ENCODE data around the gene GNB1. TPM values are rescaled to one million over a fixed set of nuclear protein-coding genes. Genes with fewer than 3 reads are reported as not detected.
A peak's percentile ranks its signal among the peaks of the same experiment; 100 is the strongest.

The GNB1 gene
- total and polyA plus RNA-seq, 4 experiments from 2014 or later = 70.9 to 276 (median 197) TPM

DNA sequence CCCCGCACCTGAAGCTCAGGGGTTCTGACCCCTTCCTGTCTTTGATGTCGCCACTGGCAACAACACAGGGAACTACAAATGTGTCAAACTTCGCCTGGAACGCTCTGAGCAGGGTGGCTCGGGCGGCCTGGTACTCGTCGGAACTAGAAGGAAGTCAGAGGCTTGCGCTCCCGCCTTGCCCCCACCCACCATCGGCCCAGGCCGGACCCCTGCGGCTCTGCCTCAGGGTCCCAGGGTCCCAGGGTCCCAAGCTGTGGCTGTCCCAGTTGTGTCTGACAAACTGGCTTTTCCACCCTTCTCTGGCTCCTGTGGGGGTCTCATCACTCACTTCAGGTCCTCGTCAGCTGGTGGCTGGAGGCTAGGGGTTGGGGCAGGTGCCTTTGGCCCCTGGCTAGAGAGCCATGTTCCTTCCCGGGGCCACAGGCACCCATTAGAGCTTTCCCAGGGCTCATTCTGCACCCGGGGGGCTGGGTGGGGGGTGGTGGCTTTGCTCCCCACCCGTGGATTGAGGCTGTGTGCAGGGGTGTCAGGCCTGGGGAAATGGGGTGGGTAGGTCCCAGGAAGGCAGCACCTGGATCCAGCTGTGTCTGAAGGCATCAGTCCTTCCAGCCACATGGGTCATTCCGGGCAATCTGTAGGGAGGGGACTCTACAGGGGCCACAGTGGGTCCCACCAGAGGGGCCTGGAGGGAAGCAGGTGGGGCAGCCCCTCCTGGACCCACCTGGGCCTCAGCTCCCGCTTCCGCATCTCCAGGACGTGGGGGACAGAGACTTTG, 36.2 kb upstream of the GNB1 start:
- H3K9me3 Mint-ChIP-seq = no peaks in the 10 kb centered on the region
- POLR2A ChIA-PET (ENCODE audit: partially characterized antibody) = interaction anchor here (1.0 kb wide), 1 partner anchor 18 kb away, joined by 3 read pairs; no protein-coding TSS in a partner anchor
- Histone ChIP-seq H3K27me3 (ENCODE audit: insufficient read depth, low read length) (no peaks in the 10 kb centered on the region), H3K9me3 (ENCODE audit: control insufficient read depth in 1 of 2, low read length in 2 of 2) (no peaks in the 10 kb centered on the region), H3K27ac (ENCODE audit: low read depth, low read length) (no peak overlapping the region), H3K4me1 (ENCODE audit: insufficient read depth, low read length) (no peaks in the 10 kb centered on the region), H3K4me3 (ENCODE audit: low read length in 2 of 2) (no peak overlapping the region), H3K36me3 (ENCODE audit: insufficient read depth, low read length) (no peaks in the 10 kb centered on the region)
- no peaks in the 10 kb centered on the region for H3K27me3 Mint-ChIP-seq
- intact Hi-C loops (cut with micrococcal nuclease) = no loop called here
- H3K27ac Mint-ChIP-seq = no peak overlapping the region
- H3K36me3 Mint-ChIP-seq = no peaks in the 10 kb centered on the region
- CTCF ChIA-PET (ENCODE audit: partially characterized antibody) = no interaction called here
- H3K4me1 Mint-ChIP-seq = no peaks in the 10 kb centered on the region
- no peak overlapping the region for H3K4me3 Mint-ChIP-seq
- no peak for DNase-seq

- no peaks in the 10 kb centered on the region for H3K4me1 Mint-ChIP-seq
- intact Hi-C loops (cut with micrococcal nuclease) = no loop called here
- no peak overlapping the region for H3K27ac Mint-ChIP-seq
- DNase-seq = no peak
- Histone ChIP-seq H3K4me1 (ENCODE audit: insufficient read depth, low read length) (no peaks in the 10 kb centered on the region), H3K27ac (ENCODE audit: low read depth, low read length) (no peak overlapping the region), H3K27me3 (ENCODE audit: insufficient read depth, low read length) (no peaks in the 10 kb centered on the region), H3K36me3 (ENCODE audit: insufficient read depth, low read length) (no peaks in the 10 kb centered on the region), H3K9me3 (ENCODE audit: control insufficient read depth in 1 of 2, low read length in 2 of 2) (no peaks in the 10 kb centered on the region), H3K4me3 (ENCODE audit: low read length in 2 of 2) (no peak overlapping the region)
- ChIA-PET POLR2A (ENCODE audit: partially characterized antibody) (no interaction called here), CTCF (ENCODE audit: partially characterized antibody) (no interaction called here)
- H3K36me3 Mint-ChIP-seq = no peaks in the 10 kb centered on the region
- H3K27me3 Mint-ChIP-seq = no peaks in the 10 kb centered on the region
- H3K4me3 Mint-ChIP-seq = no peak overlapping the region
- H3K9me3 Mint-ChIP-seq = no peaks in the 10 kb centered on the region
Observed at GRCh38 chr1:1926346-1926811, 35.5 kb upstream of the GNB1 start.

GRCh38 chr1:1925437-1926345, 34.8 kb upstream of the GNB1 start:
- no peak overlapping the region for H3K27ac Mint-ChIP-seq
- no peak overlapping the region for H3K4me3 ChIP-seq (ENCODE audit: low read length in 2 of 2)
- intact Hi-C loops (cut with micrococcal nuclease) = no loop called here

GRCh38 chr1:1924849-1925248, 34.0 kb upstream of the GNB1 start:
- Mint-ChIP-seq H3K27ac (peak overlapping the region in 1 of 7 donors; percentile 35), H3K36me3 (no peaks in the 10 kb centered on the region), H3K9me3 (no peaks in the 10 kb centered on the region), H3K4me1 (no peaks in the 10 kb centered on the region), H3K4me3 (no peak overlapping the region), H3K27me3 (no peaks in the 10 kb centered on the region)
- intact Hi-C loops (cut with micrococcal nuclease) = no loop called here
- ChIA-PET CTCF (ENCODE audit: partially characterized antibody) (interaction anchor here (0.9 kb wide), 1 partner anchor 16 kb away, joined by 3 read pairs; no protein-coding TSS in a partner anchor), POLR2A (ENCODE audit: partially characterized antibody) (no interaction called here)
- no peak overlapping the region for H3K27ac ChIP-seq (ENCODE audit: low read depth, low read length)
- H3K9me3 ChIP-seq (ENCODE audit: control insufficient read depth in 1 of 2, low read length in 2 of 2) = no peaks in the 10 kb centered on the region
- no peak for DNase-seq
- peaks cover 2% of the 10 kb centered on the region for H3K4me1 ChIP-seq (ENCODE audit: insufficient read depth, low read length)
- no peaks in the 10 kb centered on the region for H3K36me3 ChIP-seq (ENCODE audit: insufficient read depth, low read length)
- no peak overlapping the region for H3K4me3 ChIP-seq (ENCODE audit: low read length in 2 of 2)
- no peaks in the 10 kb centered on the region for H3K27me3 ChIP-seq (ENCODE audit: insufficient read depth, low read length)

More at GRCh38 chr1:1925437-1926345, 34.8 kb upstream of the GNB1 start:
- no peak for DNase-seq
- no peaks in the 10 kb centered on the region for H3K4me1 Mint-ChIP-seq
- H3K9me3 ChIP-seq (ENCODE audit: control insufficient read depth in 1 of 2, low read length in 2 of 2) = no peaks in the 10 kb centered on the region
- no peaks in the 10 kb centered on the region for H3K27me3 ChIP-seq (ENCODE audit: insufficient read depth, low read length)
- CTCF ChIA-PET (ENCODE audit: partially characterized antibody) = no interaction called here
- no peak overlapping the region for H3K4me3 Mint-ChIP-seq
- no peak overlapping the region for H3K27ac ChIP-seq (ENCODE audit: low read depth, low read length)
- POLR2A ChIA-PET (ENCODE audit: partially characterized antibody) = no interaction called here
- no peaks in the 10 kb centered on the region for H3K4me1 ChIP-seq (ENCODE audit: insufficient read depth, low read length)
- H3K36me3 ChIP-seq (ENCODE audit: insufficient read depth, low read length) = no peaks in the 10 kb centered on the region
- no peaks in the 10 kb centered on the region for H3K27me3 Mint-ChIP-seq
- H3K9me3 Mint-ChIP-seq = no peaks in the 10 kb centered on the region
- H3K36me3 Mint-ChIP-seq = no peaks in the 10 kb centered on the region

- H3K27ac ChIP-seq (ENCODE audit: low read depth, low read length) = no peak overlapping the region
- DNase-seq = no peak
Observed at GRCh38 chr1:1924386-1924785, 33.5 kb upstream of the GNB1 start.

GRCh38 chr1:1922956-1923833, 32.3 kb upstream of the GNB1 start:
- H3K9me3 Mint-ChIP-seq = no peaks in the 10 kb centered on the region
- Histone ChIP-seq H3K9me3 (ENCODE audit: control insufficient read depth in 1 of 2, low read length in 2 of 2) (no peaks in the 10 kb centered on the region), H3K4me1 (ENCODE audit: insufficient read depth, low read length) (peaks cover 13% of the 10 kb centered on the region), H3K27me3 (ENCODE audit: insufficient read depth, low read length) (no peaks in the 10 kb centered on the region), H3K27ac (ENCODE audit: low read depth, low read length) (no peak overlapping the region), H3K4me3 (ENCODE audit: low read length in 2 of 2) (no peak overlapping the region), H3K36me3 (ENCODE audit: insufficient read depth, low read length) (no peaks in the 10 kb centered on the region)
- no peaks in the 10 kb centered on the region for H3K27me3 Mint-ChIP-seq
- DNase-seq = no peak
- POLR2A ChIA-PET (ENCODE audit: partially characterized antibody) = interaction anchor here (0.9 to 1.0 kb wide), 2 partner anchors 14 kb away, joined by 3 read pairs; no protein-coding TSS in a partner anchor
- no peak overlapping the region for H3K27ac Mint-ChIP-seq
- intact Hi-C loops (cut with micrococcal nuclease) = no loop called here
- H3K4me3 Mint-ChIP-seq = no peak overlapping the region
- peaks cover 1 to 7% (median 2%) of the 10 kb centered on the region in 4 donors for H3K4me1 Mint-ChIP-seq
- H3K36me3 Mint-ChIP-seq = no peaks in the 10 kb centered on the region
- CTCF ChIA-PET (ENCODE audit: partially characterized antibody) = no interaction called here

More at GRCh38 chr1:1924386-1924785, 33.5 kb upstream of the GNB1 start:
- intact Hi-C loops (cut with micrococcal nuclease) = no loop called here
- Histone ChIP-seq H3K4me3 (ENCODE audit: low read length in 2 of 2) (no peak overlapping the region), H3K4me1 (ENCODE audit: insufficient read depth, low read length) (peaks cover 6% of the 10 kb centered on the region), H3K9me3 (ENCODE audit: control insufficient read depth in 1 of 2, low read length in 2 of 2) (no peaks in the 10 kb centered on the region), H3K27me3 (ENCODE audit: insufficient read depth, low read length) (no peaks in the 10 kb centered on the region), H3K36me3 (ENCODE audit: insufficient read depth, low read length) (no peaks in the 10 kb centered on the region)
- Mint-ChIP-seq H3K4me1 (peaks cover 0 to 4% (median 1%) of the 10 kb centered on the region in 4 donors), H3K9me3 (no peaks in the 10 kb centered on the region), H3K27ac (peak overlapping the region in 1 of 7 donors; percentile 35), H3K27me3 (no peaks in the 10 kb centered on the region), H3K36me3 (no peaks in the 10 kb centered on the region), H3K4me3 (no peak overlapping the region)
- ChIA-PET POLR2A (ENCODE audit: partially characterized antibody) (no interaction called here), CTCF (ENCODE audit: partially characterized antibody) (interaction anchor here (0.9 kb wide), 1 partner anchor 15 kb away, joined by 3 read pairs; no protein-coding TSS in a partner anchor)

Measured in CD4-positive, alpha-beta memory T cell (primary cell).